ENCODE measurements around the gene ADAMTS2.

ADAMTS2 gene

GRCh38 chr5:179243333-179243732, 101.9 kb downstream of the ADAMTS2 start:
- Mint-ChIP-seq H3K27me3 (peaks cover 16 to 28% of the 10 kb centered on the region in 2 donors), H3K4me3 (no peak overlapping the region), H3K36me3 (no peaks in the 10 kb centered on the region), H3K4me1 (no peaks in the 10 kb centered on the region), H3K27ac (no peak overlapping the region), H3K9me3 (peaks cover 13 to 18% of the 10 kb centered on the region in 2 donors)
- ATAC-seq (replicated peaks) (no peak), DNase-seq (no peak)

- Mint-ChIP-seq H3K4me1 (no peaks in the 10 kb centered on the region), H3K27ac (no peak overlapping the region)
- DNase-seq, result no peak
Measured at GRCh38 chr5:179242676-179243075, 102.6 kb downstream of the ADAMTS2 start.

GRCh38 chr5:179241764-179242370, 103.4 kb downstream of the ADAMTS2 start:
- DNase-seq (no peak), ATAC-seq (replicated peaks) (no peak)
- Mint-ChIP-seq H3K4me3 (no peak overlapping the region), H3K36me3 (no peaks in the 10 kb centered on the region), H3K4me1 (no peaks in the 10 kb centered on the region), H3K27ac (no peak overlapping the region), H3K9me3 (peaks cover 11 to 14% of the 10 kb centered on the region in 2 donors), H3K27me3 (peaks cover 19 to 28% of the 10 kb centered on the region in 2 donors)

More at GRCh38 chr5:179242676-179243075, 102.6 kb downstream of the ADAMTS2 start:
- peaks cover 13 to 17% of the 10 kb centered on the region in 2 donors for H3K9me3 Mint-ChIP-seq
- no peak overlapping the region for H3K4me3 Mint-ChIP-seq
- peaks cover 19 to 28% of the 10 kb centered on the region in 2 donors for H3K27me3 Mint-ChIP-seq
- H3K36me3 Mint-ChIP-seq, result no peaks in the 10 kb centered on the region
- no peak for ATAC-seq (replicated peaks)

- ATAC-seq (replicated peaks) (no peak), DNase-seq (no peak)
- Mint-ChIP-seq H3K4me1 (no peaks in the 10 kb centered on the region), H3K9me3 (peaks cover 5 to 8% of the 10 kb centered on the region in 2 donors), H3K36me3 (no peaks in the 10 kb centered on the region), H3K4me3 (no peak overlapping the region), H3K27me3 (peaks cover 19 to 28% of the 10 kb centered on the region in 2 donors), H3K27ac (no peak overlapping the region)
Measured at GRCh38 chr5:179241175-179241574, 104.1 kb downstream of the ADAMTS2 start.

GRCh38 chr5:179240561-179240960, 104.7 kb downstream of the ADAMTS2 start:
- no peak overlapping the region for H3K27ac Mint-ChIP-seq
- H3K27me3 Mint-ChIP-seq, result peaks cover 19 to 28% of the 10 kb centered on the region in 2 donors
- no peaks in the 10 kb centered on the region for H3K4me1 Mint-ChIP-seq
- H3K36me3 Mint-ChIP-seq, result no peaks in the 10 kb centered on the region
- H3K4me3 Mint-ChIP-seq, result no peak overlapping the region
- ATAC-seq (replicated peaks) (no peak), DNase-seq (no peak)
- peaks cover 4 to 8% of the 10 kb centered on the region in 2 donors for H3K9me3 Mint-ChIP-seq

- Mint-ChIP-seq H3K27ac (no peak overlapping the region), H3K4me3 (no peak overlapping the region), H3K36me3 (no peaks in the 10 kb centered on the region), H3K9me3 (peaks cover 4 to 10% of the 10 kb centered on the region in 2 donors), H3K4me1 (no peaks in the 10 kb centered on the region), H3K27me3 (peaks cover 24 to 35% of the 10 kb centered on the region in 2 donors)
- DNase-seq, result no peak
- no peak for ATAC-seq (replicated peaks)
Measured at GRCh38 chr5:179239256-179240135, 105.8 kb downstream of the ADAMTS2 start.

GRCh38 chr5:179238628-179238970, 106.7 kb downstream of the ADAMTS2 start:
- peaks cover 4 to 7% of the 10 kb centered on the region in 2 donors for H3K9me3 Mint-ChIP-seq
- H3K4me3 Mint-ChIP-seq, result no peak overlapping the region
- H3K36me3 Mint-ChIP-seq, result no peaks in the 10 kb centered on the region
- DNase-seq (no peak), ATAC-seq (replicated peaks) (no peak)
- H3K4me1 Mint-ChIP-seq, result no peaks in the 10 kb centered on the region
- peaks cover 32 to 43% of the 10 kb centered on the region in 2 donors for H3K27me3 Mint-ChIP-seq
- H3K27ac Mint-ChIP-seq, result no peak overlapping the region

- Mint-ChIP-seq H3K4me1 (no peaks in the 10 kb centered on the region), H3K9me3 (peaks cover 4 to 7% of the 10 kb centered on the region in 2 donors), H3K4me3 (no peak overlapping the region), H3K36me3 (no peaks in the 10 kb centered on the region), H3K27me3 (peaks cover 32 to 40% of the 10 kb centered on the region in 2 donors), H3K27ac (no peak overlapping the region)
- ATAC-seq (replicated peaks), result no peak
- no peak for DNase-seq
Measured at GRCh38 chr5:179237770-179238627, 107.3 kb downstream of the ADAMTS2 start.

- Mint-ChIP-seq H3K4me1 (no peaks in the 10 kb centered on the region), H3K27me3 (peaks cover 30 to 32% of the 10 kb centered on the region in 2 donors), H3K27ac (no peak overlapping the region), H3K4me3 (no peak overlapping the region), H3K36me3 (no peaks in the 10 kb centered on the region), H3K9me3 (peaks cover 4 to 7% of the 10 kb centered on the region in 2 donors)
- DNase-seq (no peak), ATAC-seq (replicated peaks) (no peak)
Measured at GRCh38 chr5:179235416-179236400, 109.6 kb downstream of the ADAMTS2 start.

GRCh38 chr5:179234563-179235135, 110.6 kb downstream of the ADAMTS2 start:
- DNase-seq, result no peak
- H3K36me3 Mint-ChIP-seq, result no peaks in the 10 kb centered on the region
- H3K4me1 Mint-ChIP-seq, result no peaks in the 10 kb centered on the region
- ATAC-seq (replicated peaks), result no peak
- no peak overlapping the region for H3K27ac Mint-ChIP-seq
- peaks cover 4 to 7% of the 10 kb centered on the region in 2 donors for H3K9me3 Mint-ChIP-seq
- H3K4me3 Mint-ChIP-seq, result no peak overlapping the region
- peaks cover 23 to 26% of the 10 kb centered on the region in 2 donors for H3K27me3 Mint-ChIP-seq

GRCh38 chr5:179233909-179234562, 111.2 kb downstream of the ADAMTS2 start:
- Mint-ChIP-seq H3K4me3 (no peak overlapping the region), H3K9me3 (peaks cover 4 to 7% of the 10 kb centered on the region in 2 donors), H3K4me1 (no peaks in the 10 kb centered on the region), H3K27me3 (peaks cover 17 to 19% of the 10 kb centered on the region in 2 donors), H3K36me3 (no peaks in the 10 kb centered on the region), H3K27ac (no peak overlapping the region)
- no peak for DNase-seq
- no peak for ATAC-seq (replicated peaks)

- no peaks in the 10 kb centered on the region for H3K4me1 Mint-ChIP-seq
- peaks cover 14 to 15% of the 10 kb centered on the region in 2 donors for H3K27me3 Mint-ChIP-seq
- H3K9me3 Mint-ChIP-seq, result peaks cover 0 to 4% of the 10 kb centered on the region in 2 donors
- DNase-seq (no peak), ATAC-seq (replicated peaks) (no peak)
- no peak overlapping the region for H3K27ac Mint-ChIP-seq
- no peaks in the 10 kb centered on the region for H3K36me3 Mint-ChIP-seq
- no peak overlapping the region for H3K4me3 Mint-ChIP-seq
Measured at GRCh38 chr5:179232091-179232735, 113.0 kb downstream of the ADAMTS2 start.
